Inflammatory macrophage treated with lipopolysaccharide for 4 hours (primary cell): ENCODE data around the gene PPM1L.

Source experiments
- DNase-seq: peaks from one replicate; pipeline ENCODE4 v3.0.0-alpha.2; 2020

The PPM1L gene

GRCh38 chr3:161051856-161052255 lies 295.8 kb downstream of the PPM1L start:
- DNase-seq: no peak

GRCh38 chr3:161054860-161055604 lies 299.0 kb downstream of the PPM1L start:
- DNase-seq: no peak

- DNase-seq: no peak
These were observed 308.4 kb downstream of the PPM1L start for GRCh38 chr3:161064413-161064812.

- peak; percentile 16 for DNase-seq
These were observed 310.9 kb downstream of the PPM1L start for GRCh38 chr3:161066930-161067329.

- no peak for DNase-seq
These were observed 311.3 kb downstream of the PPM1L start for GRCh38 chr3:161067335-161067734.

GRCh38 chr3:161069511-161070251 lies 313.6 kb downstream of the PPM1L start:
- peak; percentile 93 for DNase-seq

- DNase-seq: no peak
These were observed 314.4 kb downstream of the PPM1L start for GRCh38 chr3:161070252-161070930.

GRCh38 chr3:161070980-161071663 lies 315.1 kb downstream of the PPM1L start:
- peak; percentile 44 for DNase-seq

GRCh38 chr3:161072211-161072621 lies 316.2 kb downstream of the PPM1L start:
- DNase-seq: peak; percentile 72

- DNase-seq: peak; percentile 79
These were observed 316.7 kb downstream of the PPM1L start for GRCh38 chr3:161072751-161073150.

GRCh38 chr3:161073181-161073580 lies 317.1 kb downstream of the PPM1L start:
- DNase-seq: peak; percentile 62

GRCh38 chr3:161081633-161082032 lies 325.6 kb downstream of the PPM1L start:
- peak; percentile 67 for DNase-seq

GRCh38 chr3:161082063-161082462 lies 326.0 kb downstream of the PPM1L start:
- DNase-seq: peak; percentile 20

GRCh38 chr3:161083131-161083530 lies 327.1 kb downstream of the PPM1L start:
- no peak for DNase-seq

GRCh38 chr3:161084277-161084676 lies 328.2 kb downstream of the PPM1L start:
- DNase-seq: no peak

- no peak for DNase-seq
These were observed 337.9 kb downstream of the PPM1L start for GRCh38 chr3:161093895-161094294.

GRCh38 chr3:161096771-161097367 lies 340.8 kb downstream of the PPM1L start:
- no peak for DNase-seq

- DNase-seq: no peak
These were observed 345.0 kb downstream of the PPM1L start for GRCh38 chr3:161100994-161101393.

GRCh38 chr3:161101609-161102008 lies 345.6 kb downstream of the PPM1L start:
- DNase-seq: no peak

- DNase-seq: no peak
These were observed 347.9 kb downstream of the PPM1L start for GRCh38 chr3:161103776-161104385.

GRCh38 chr3:161104561-161105551 lies 348.8 kb downstream of the PPM1L start, which contains the start of gene B3GALNT1:
B3GALNT1 (minus strand) TSS chr3:161105349; CDS start chr3:161086754, 18,595 bp downstream.
- DNase-seq: peak; percentile 8
